NCI-H1417 treated with DMSO at 0.1 percent for 48 hours (cell line): ENCODE data around the gene RAB11FIP3.

Experiments
- DNase-seq: peaks from one replicate; lab custom pipeline; 2025; lab: John Stamatoyannopoulos, UW

The RAB11FIP3 gene

GRCh38 chr16:533391-534123 is 108.1 kb downstream of the RAB11FIP3 start:
- no peak for DNase-seq

GRCh38 chr16:534135-534534 is 108.7 kb downstream of the RAB11FIP3 start:
- no peak for DNase-seq

GRCh38 chr16:534856-535445 is 109.5 kb downstream of the RAB11FIP3 start:
- no peak for DNase-seq

- no peak for DNase-seq
These were observed 110.3 kb downstream of the RAB11FIP3 start for GRCh38 chr16:535446-536405.

GRCh38 chr16:536746-537145 is 111.3 kb downstream of the RAB11FIP3 start:
- DNase-seq: no peak

GRCh38 chr16:537415-538335 is 112.2 kb downstream of the RAB11FIP3 start:
- no peak for DNase-seq

GRCh38 chr16:539901-540530 is 114.6 kb downstream of the RAB11FIP3 start:
- DNase-seq: no peak

- DNase-seq: no peak
These were observed 115.3 kb downstream of the RAB11FIP3 start for GRCh38 chr16:540645-541340.

- DNase-seq: no peak
These were observed 118.1 kb downstream of the RAB11FIP3 start for GRCh38 chr16:543301-544164.

GRCh38 chr16:544517-544916 is 119.1 kb downstream of the RAB11FIP3 start:
- DNase-seq: no peak

GRCh38 chr16:546909-547770 is 121.7 kb downstream of the RAB11FIP3 start:
- no peak for DNase-seq

GRCh38 chr16:548586-548985 is 123.1 kb downstream of the RAB11FIP3 start:
- no peak for DNase-seq

GRCh38 chr16:549544-550263 is 124.3 kb downstream of the RAB11FIP3 start:
- DNase-seq: no peak

GRCh38 chr16:551210-551609 is 125.8 kb downstream of the RAB11FIP3 start:
- no peak for DNase-seq

GRCh38 chr16:552171-552570 is 126.7 kb downstream of the RAB11FIP3 start:
- no peak for DNase-seq

- DNase-seq: no peak
These were observed 128.3 kb downstream of the RAB11FIP3 start for GRCh38 chr16:553601-554296.

- no peak for DNase-seq
These were observed 128.8 kb downstream of the RAB11FIP3 start for GRCh38 chr16:554297-554621.
